Measurements from ENCODE around the gene DHRS3.

Gene DHRS3

DNA sequence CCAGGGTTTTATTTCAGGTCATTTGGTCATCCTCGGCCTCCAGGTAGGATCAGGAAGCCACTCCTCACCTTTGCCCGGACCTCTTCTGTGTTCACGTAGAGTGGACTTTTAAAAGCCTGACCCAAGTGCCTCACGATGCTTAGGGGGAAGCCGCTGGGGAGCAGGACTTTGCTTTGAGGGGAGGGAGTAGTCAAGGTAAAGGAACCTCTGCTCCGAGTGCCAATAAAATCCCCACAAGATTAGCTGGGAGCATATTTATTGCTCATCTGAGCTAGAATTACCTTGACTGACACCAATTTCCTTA is 603 bp upstream of the DHRS3 start:
- CTCF ChIA-PET, result interaction anchor here (0.7 to 4.7 kb wide), 19 partner anchors 15 to 408 kb away, joined by 3 to 53 read pairs (median 5); no protein-coding TSS in a partner anchor
- Mint-ChIP-seq H3K27me3 (peaks cover 38% of the 10 kb centered on the region), H3K36me3 (peaks cover 31% of the 10 kb centered on the region), H3K27ac (peak overlapping the region; percentile 99), H3K4me3 (peak overlapping the region; percentile 98), H3K4me1 (peaks cover 64% of the 10 kb centered on the region), H3K9me3 (no peaks in the 10 kb centered on the region)
- DNase-seq, result no peak

GRCh38 chr1:12617511-12617900 is 504 bp downstream of the DHRS3 start:
- CTCF ChIA-PET, result interaction anchor here (0.6 to 4.7 kb wide), 10 partner anchors 16 to 418 kb away, joined by 3 to 42 read pairs (median 5); no protein-coding TSS in a partner anchor
- peak; percentile 61 for DNase-seq
- no peaks in the 10 kb centered on the region for H3K9me3 Mint-ChIP-seq
- peak overlapping the region; percentile 98 for H3K4me3 Mint-ChIP-seq
- H3K27ac Mint-ChIP-seq, result peak overlapping the region; percentile 99
- peaks cover 42% of the 10 kb centered on the region for H3K36me3 Mint-ChIP-seq
- peaks cover 75% of the 10 kb centered on the region for H3K4me1 Mint-ChIP-seq
- peaks cover 34% of the 10 kb centered on the region for H3K27me3 Mint-ChIP-seq

GRCh38 chr1:12616709-12617373 is 1.2 kb downstream of the DHRS3 start:
- peak overlapping the region; percentile 98 for H3K4me3 Mint-ChIP-seq
- H3K36me3 Mint-ChIP-seq, result peaks cover 48% of the 10 kb centered on the region
- peaks cover 77% of the 10 kb centered on the region for H3K4me1 Mint-ChIP-seq
- peak; percentile 55 for DNase-seq
- peaks cover 28% of the 10 kb centered on the region for H3K27me3 Mint-ChIP-seq
- CTCF ChIA-PET, result interaction anchor here (0.7 to 3.7 kb wide), 9 partner anchors 15 to 342 kb away, joined by 3 to 19 read pairs (median 3); no protein-coding TSS in a partner anchor
- peak overlapping the region; percentile 99 for H3K27ac Mint-ChIP-seq
- H3K9me3 Mint-ChIP-seq, result no peaks in the 10 kb centered on the region

GRCh38 chr1:12615865-12616708 is 1.9 kb downstream of the DHRS3 start:
- no peaks in the 10 kb centered on the region for H3K9me3 Mint-ChIP-seq
- H3K4me3 Mint-ChIP-seq, result peak overlapping the region; percentile 98
- peak overlapping the region; percentile 88 for H3K27ac Mint-ChIP-seq
- CTCF ChIA-PET, result interaction anchor here (0.7 to 3.7 kb wide), 12 partner anchors 10 to 341 kb away, joined by 3 to 19 read pairs (median 3); no protein-coding TSS in a partner anchor
- H3K4me1 Mint-ChIP-seq, result peaks cover 76% of the 10 kb centered on the region
- peaks cover 52% of the 10 kb centered on the region for H3K36me3 Mint-ChIP-seq
- DNase-seq, result no peak
- H3K27me3 Mint-ChIP-seq, result peaks cover 28% of the 10 kb centered on the region

DNA sequence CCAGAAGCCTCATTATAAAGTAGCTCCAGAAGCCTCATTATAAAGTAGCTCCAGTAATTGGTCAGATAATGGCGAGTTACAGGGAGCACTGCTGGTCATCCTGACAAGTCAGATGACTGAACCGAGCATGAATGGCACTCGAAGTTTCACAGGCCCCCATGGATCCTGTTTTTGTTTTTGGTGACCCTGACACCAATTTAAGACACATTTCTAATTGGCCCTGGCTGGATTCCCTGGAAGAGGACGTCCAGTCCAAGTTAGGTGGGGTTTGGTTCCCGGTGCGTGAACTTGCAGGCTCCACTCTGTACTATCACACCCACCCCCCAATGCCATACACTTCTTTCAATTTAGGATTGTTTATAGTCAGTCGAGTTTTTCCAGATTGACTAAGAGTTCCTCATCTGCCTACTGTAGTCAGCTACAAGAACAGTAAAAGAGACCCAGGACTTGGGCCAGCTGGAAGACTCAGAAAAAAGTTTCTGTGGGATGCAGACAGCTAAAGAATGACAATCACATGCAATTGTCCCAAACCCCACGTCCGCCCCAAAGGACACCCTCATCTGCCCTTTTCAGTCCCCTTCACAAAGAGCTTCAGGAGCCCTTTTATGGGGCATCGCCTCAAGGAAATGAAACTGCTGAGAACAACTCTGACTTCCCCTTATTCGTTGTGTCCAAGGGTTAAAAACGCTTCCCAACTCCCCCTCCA is 2.7 kb downstream of the DHRS3 start:
- CTCF ChIA-PET, result interaction anchor here (0.9 to 1.6 kb wide), 5 partner anchors 9 to 208 kb away, joined by 3 to 6 read pairs (median 4); no protein-coding TSS in a partner anchor
- Mint-ChIP-seq H3K4me3 (peak overlapping the region; percentile 98), H3K27me3 (peaks cover 28% of the 10 kb centered on the region), H3K36me3 (peaks cover 60% of the 10 kb centered on the region), H3K4me1 (peaks cover 76% of the 10 kb centered on the region), H3K9me3 (no peaks in the 10 kb centered on the region), H3K27ac (peak overlapping the region; percentile 88)
- DNase-seq, result no peak

GRCh38 chr1:12614402-12615158 is 3.4 kb downstream of the DHRS3 start:
- Mint-ChIP-seq H3K4me3 (peak overlapping the region; percentile 98), H3K4me1 (peaks cover 73% of the 10 kb centered on the region), H3K9me3 (no peaks in the 10 kb centered on the region), H3K36me3 (peaks cover 64% of the 10 kb centered on the region), H3K27ac (no peak overlapping the region), H3K27me3 (peaks cover 31% of the 10 kb centered on the region)
- CTCF ChIA-PET, result interaction anchor here (1.0 to 1.6 kb wide), 2 partner anchors 11 to 14 kb away, joined by 4 to 6 read pairs; no protein-coding TSS in a partner anchor
- DNase-seq, result no peak

- H3K27me3 Mint-ChIP-seq, result peaks cover 35% of the 10 kb centered on the region
- peaks cover 74% of the 10 kb centered on the region for H3K36me3 Mint-ChIP-seq
- H3K4me3 Mint-ChIP-seq, result peak overlapping the region; percentile 5
- CTCF ChIA-PET, result interaction anchor here (1.8 kb wide), 1 partner anchor 12 kb away, joined by 6 read pairs; no protein-coding TSS in a partner anchor
- DNase-seq, result no peak
- no peak overlapping the region for H3K27ac Mint-ChIP-seq
- H3K9me3 Mint-ChIP-seq, result peaks cover 2% of the 10 kb centered on the region
- H3K4me1 Mint-ChIP-seq, result peaks cover 68% of the 10 kb centered on the region
Measured at GRCh38 chr1:12613180-12613579, 4.8 kb downstream of the DHRS3 start.

DNA sequence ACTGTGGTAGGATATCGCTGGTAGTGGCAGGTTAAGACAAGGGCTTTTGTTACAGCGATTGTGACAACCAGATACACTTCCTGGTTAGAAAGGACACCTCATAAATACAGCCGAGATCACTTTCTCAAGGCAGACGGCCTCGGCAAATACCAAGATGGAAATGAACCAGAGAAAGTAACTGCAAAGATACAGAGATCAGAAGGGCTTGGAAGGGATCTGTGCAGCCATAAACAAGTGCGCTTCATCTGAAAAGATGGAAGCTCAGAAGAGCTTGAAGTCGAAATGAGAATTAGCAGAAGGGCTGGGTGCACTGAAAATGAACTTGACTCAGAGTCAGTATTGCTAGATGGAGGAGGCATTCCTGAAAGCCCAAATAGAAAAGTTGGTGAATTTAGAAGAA is 7.1 kb downstream of the DHRS3 start:
- no peak for DNase-seq
- peaks cover 72% of the 10 kb centered on the region for H3K4me1 Mint-ChIP-seq
- peaks cover 84% of the 10 kb centered on the region for H3K36me3 Mint-ChIP-seq
- CTCF ChIA-PET, result no interaction called here
- no peak overlapping the region for H3K27ac Mint-ChIP-seq
- peaks cover 14% of the 10 kb centered on the region for H3K27me3 Mint-ChIP-seq
- H3K9me3 Mint-ChIP-seq, result peaks cover 7% of the 10 kb centered on the region
- no peak overlapping the region for H3K4me3 Mint-ChIP-seq

DNA sequence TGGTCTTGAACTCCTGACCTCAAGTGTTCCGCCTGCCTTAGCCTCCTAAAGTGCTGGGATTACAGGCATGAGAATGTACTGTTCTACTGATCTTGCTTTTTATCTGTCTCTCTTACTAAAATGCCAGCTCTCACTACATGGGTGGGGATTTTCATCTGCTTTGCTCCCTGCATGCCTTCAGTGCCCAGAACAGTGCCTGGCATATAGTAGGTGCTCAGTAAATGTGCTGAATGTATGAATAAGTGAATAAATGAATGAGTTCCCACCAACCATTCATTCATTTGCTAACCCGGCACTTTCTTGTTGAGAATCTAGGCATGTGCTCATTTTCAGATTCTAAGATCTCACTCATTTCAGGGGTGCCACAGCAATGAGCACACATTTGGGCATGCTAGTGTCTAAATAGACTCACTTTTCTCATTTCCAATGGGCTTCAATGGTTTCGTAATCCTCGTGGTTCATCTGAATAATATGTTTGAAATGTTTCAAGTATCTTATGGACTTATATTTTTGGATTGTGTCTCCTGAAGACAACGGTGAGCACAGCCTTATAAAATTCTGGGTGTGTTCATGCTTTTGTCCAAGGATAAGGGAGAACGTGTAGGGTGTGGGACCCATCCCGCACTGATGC is 7.6 kb downstream of the DHRS3 start:
- CTCF ChIA-PET, result no interaction called here
- Mint-ChIP-seq H3K4me3 (no peak overlapping the region), H3K4me1 (peaks cover 69% of the 10 kb centered on the region)

GRCh38 chr1:12609469-12610003 is 8.5 kb downstream of the DHRS3 start:
- H3K27me3 Mint-ChIP-seq, result peaks cover 8% of the 10 kb centered on the region
- peaks cover 77% of the 10 kb centered on the region for H3K36me3 Mint-ChIP-seq
- H3K27ac Mint-ChIP-seq, result no peak overlapping the region
- H3K4me1 Mint-ChIP-seq, result peaks cover 69% of the 10 kb centered on the region
- CTCF ChIA-PET, result no interaction called here
- H3K9me3 Mint-ChIP-seq, result peaks cover 7% of the 10 kb centered on the region
- no peak overlapping the region for H3K4me3 Mint-ChIP-seq
- DNase-seq, result no peak

More for the DNA sequence above, 7.6 kb downstream of the DHRS3 start:
- Mint-ChIP-seq H3K9me3 (peaks cover 7% of the 10 kb centered on the region), H3K36me3 (peaks cover 80% of the 10 kb centered on the region), H3K27me3 (peaks cover 9% of the 10 kb centered on the region), H3K27ac (no peak overlapping the region)
- DNase-seq, result no peak

- Mint-ChIP-seq H3K9me3 (peaks cover 7% of the 10 kb centered on the region), H3K4me3 (no peak overlapping the region), H3K27me3 (peaks cover 8% of the 10 kb centered on the region), H3K27ac (no peak overlapping the region), H3K36me3 (peaks cover 78% of the 10 kb centered on the region), H3K4me1 (peaks cover 69% of the 10 kb centered on the region)
- no peak for DNase-seq
- CTCF ChIA-PET, result no interaction called here
Measured at GRCh38 chr1:12608311-12608957, 9.6 kb downstream of the DHRS3 start.

- H3K36me3 Mint-ChIP-seq, result peaks cover 71% of the 10 kb centered on the region
- no peak for DNase-seq
- no peak overlapping the region for H3K4me3 Mint-ChIP-seq
- no peak overlapping the region for H3K27ac Mint-ChIP-seq
- H3K27me3 Mint-ChIP-seq, result peaks cover 17% of the 10 kb centered on the region
- peaks cover 69% of the 10 kb centered on the region for H3K4me1 Mint-ChIP-seq
- CTCF ChIA-PET, result interaction anchor here (1.5 kb wide), 1 partner anchor 8 kb away, joined by 3 read pairs; no protein-coding TSS in a partner anchor
- H3K9me3 Mint-ChIP-seq, result peaks cover 7% of the 10 kb centered on the region
Measured at GRCh38 chr1:12607263-12607662, 10.7 kb downstream of the DHRS3 start.
